ENCODE measurements around the gene PFKFB4. TPM values are rescaled to one million over a fixed set of nuclear protein-coding genes. Genes with fewer than 3 reads are reported as not detected.
A peak's percentile ranks its signal among the peaks of the same experiment; 100 is the strongest.
"Not testable (repeated sequence)": the region's sequence is repeated elsewhere in the genome, so short reads cannot be mapped to it uniquely, and the experiment has no call there.

The PFKFB4 gene
- total RNA-seq, 1 experiment from 2014 or later: 11.4 TPM

GRCh38 chr3:48486952-48487351 lies 69.7 kb downstream of the PFKFB4 start:
- no peaks in the 10 kb centered on the region; the same call in 1 of the 2 replicates for H3K36me3 ChIP-seq (replicated peaks; ENCODE audit: control insufficient read depth, insufficient read depth, low read length)
- H3K27me3 ChIP-seq (ENCODE audit: control insufficient read depth, insufficient read depth, low read length): no peaks in the 10 kb centered on the region
- no peak overlapping the region for H3K4me3 ChIP-seq (ENCODE audit: insufficient read depth, low read depth, low read length)
- DNase-seq: no peak

GRCh38 chr3:48482822-48483221 lies 73.8 kb downstream of the PFKFB4 start:
- not testable (repeated sequence) for H3K27me3 ChIP-seq (ENCODE audit: control insufficient read depth, insufficient read depth, low read length); DNase-seq; H3K4me3 ChIP-seq (ENCODE audit: insufficient read depth, low read depth, low read length); H3K36me3 ChIP-seq (replicated peaks; ENCODE audit: control insufficient read depth, insufficient read depth, low read length)

- not testable (repeated sequence) for DNase-seq; H3K27me3 ChIP-seq (ENCODE audit: control insufficient read depth, insufficient read depth, low read length); H3K36me3 ChIP-seq (replicated peaks; ENCODE audit: control insufficient read depth, insufficient read depth, low read length); H3K4me3 ChIP-seq (ENCODE audit: insufficient read depth, low read depth, low read length)
Measured at GRCh38 chr3:48480891-48481290, 75.7 kb downstream of the PFKFB4 start.

- no peak overlapping the region for H3K4me3 ChIP-seq (ENCODE audit: insufficient read depth, low read depth, low read length)
- no peaks in the 10 kb centered on the region; the same call in 1 of the 2 replicates for H3K27me3 ChIP-seq (ENCODE audit: control insufficient read depth, insufficient read depth, low read length)
- DNase-seq: no peak
- no peaks in the 10 kb centered on the region for H3K36me3 ChIP-seq (replicated peaks; ENCODE audit: control insufficient read depth, insufficient read depth, low read length)
Measured at GRCh38 chr3:48478626-48479555, 77.7 kb downstream of the PFKFB4 start.

GRCh38 chr3:48477959-48478520 lies 78.6 kb downstream of the PFKFB4 start:
- H3K36me3 ChIP-seq (replicated peaks; ENCODE audit: control insufficient read depth, insufficient read depth, low read length): no peaks in the 10 kb centered on the region
- DNase-seq: no peak
- H3K4me3 ChIP-seq (ENCODE audit: insufficient read depth, low read depth, low read length): no peak overlapping the region
- no peaks in the 10 kb centered on the region; the same call in 1 of the 2 replicates for H3K27me3 ChIP-seq (ENCODE audit: control insufficient read depth, insufficient read depth, low read length)

DNA sequence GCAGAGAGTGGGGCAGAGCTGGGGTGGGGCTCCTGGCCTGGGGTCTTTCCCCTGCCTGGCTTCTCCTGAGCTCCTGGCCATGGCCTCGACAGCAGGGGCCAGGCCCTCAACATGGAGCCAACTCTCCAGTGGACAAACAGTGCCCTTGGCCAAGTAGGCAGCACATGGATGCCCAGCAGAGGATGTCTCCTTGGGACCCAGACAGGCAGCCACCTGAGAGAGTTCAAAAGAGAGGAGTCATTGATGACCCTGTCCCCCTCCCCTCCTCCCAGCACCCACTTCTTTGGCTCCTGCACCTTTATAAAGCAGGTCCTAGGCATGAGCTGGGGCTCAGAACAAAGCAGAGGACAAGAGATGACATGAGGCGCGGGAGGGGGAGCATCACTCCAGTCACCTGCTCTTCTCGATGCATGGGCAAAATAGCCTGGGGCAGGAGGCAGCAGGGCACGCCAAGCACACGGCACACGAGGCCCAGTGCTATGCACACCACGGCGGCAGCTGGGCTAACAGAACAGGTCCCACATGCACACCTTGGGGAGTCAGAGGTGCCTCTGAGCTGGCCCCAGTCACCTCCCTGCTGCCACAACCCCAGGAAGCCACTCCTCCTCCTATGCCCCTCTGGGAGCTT lies 80.1 kb downstream of the PFKFB4 start:
- DNase-seq: no peak
- no peak overlapping the region for H3K4me3 ChIP-seq (ENCODE audit: insufficient read depth, low read depth, low read length)
- H3K36me3 ChIP-seq (replicated peaks; ENCODE audit: control insufficient read depth, insufficient read depth, low read length): no peaks in the 10 kb centered on the region
- H3K27me3 ChIP-seq (ENCODE audit: control insufficient read depth, insufficient read depth, low read length): no peaks in the 10 kb centered on the region; the same call in 1 of the 2 replicates

DNA sequence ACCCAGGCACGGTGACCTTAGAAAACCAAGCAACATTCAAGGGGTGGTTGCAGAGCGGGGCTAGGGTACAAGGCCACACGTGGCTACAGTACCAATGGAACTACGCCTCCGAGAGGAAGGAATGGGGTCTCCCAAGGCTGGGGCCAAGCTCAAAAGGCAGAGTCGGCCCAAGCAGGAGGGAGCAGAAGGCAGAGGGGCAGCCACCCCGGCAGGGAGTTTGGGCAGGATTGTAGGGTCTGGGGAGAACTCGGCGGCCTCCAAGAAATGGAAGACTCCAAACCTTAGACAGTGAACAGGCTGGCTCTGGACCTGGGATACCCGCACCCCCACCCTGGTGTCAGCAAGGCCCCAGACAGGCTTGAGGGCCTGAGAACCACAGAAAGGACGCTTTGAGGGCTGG lies 81.4 kb downstream of the PFKFB4 start:
- DNase-seq: peak; percentile 45
- no peaks in the 10 kb centered on the region for H3K36me3 ChIP-seq (replicated peaks; ENCODE audit: control insufficient read depth, insufficient read depth, low read length)
- H3K4me3 ChIP-seq (ENCODE audit: insufficient read depth, low read depth, low read length): no peak overlapping the region
- H3K27me3 ChIP-seq (ENCODE audit: control insufficient read depth, insufficient read depth, low read length): no peaks in the 10 kb centered on the region; the same call in 1 of the 2 replicates

GRCh38 chr3:48474619-48475018 lies 82.0 kb downstream of the PFKFB4 start:
- peak; percentile 86 for DNase-seq
- Histone ChIP-seq H3K4me3 (ENCODE audit: insufficient read depth, low read depth, low read length) (no peak overlapping the region), H3K36me3 (replicated peaks; ENCODE audit: control insufficient read depth, insufficient read depth, low read length) (peaks cover 2% of the 10 kb centered on the region), H3K27me3 (ENCODE audit: control insufficient read depth, insufficient read depth, low read length) (no peaks in the 10 kb centered on the region; the same call in 1 of the 2 replicates)

- H3K36me3 ChIP-seq (replicated peaks; ENCODE audit: control insufficient read depth, insufficient read depth, low read length); H3K27me3 ChIP-seq (ENCODE audit: control insufficient read depth, insufficient read depth, low read length); H3K4me3 ChIP-seq (ENCODE audit: insufficient read depth, low read depth, low read length); DNase-seq: not testable (repeated sequence)
Measured at GRCh38 chr3:48474031-48474430, 82.6 kb downstream of the PFKFB4 start.

DNA sequence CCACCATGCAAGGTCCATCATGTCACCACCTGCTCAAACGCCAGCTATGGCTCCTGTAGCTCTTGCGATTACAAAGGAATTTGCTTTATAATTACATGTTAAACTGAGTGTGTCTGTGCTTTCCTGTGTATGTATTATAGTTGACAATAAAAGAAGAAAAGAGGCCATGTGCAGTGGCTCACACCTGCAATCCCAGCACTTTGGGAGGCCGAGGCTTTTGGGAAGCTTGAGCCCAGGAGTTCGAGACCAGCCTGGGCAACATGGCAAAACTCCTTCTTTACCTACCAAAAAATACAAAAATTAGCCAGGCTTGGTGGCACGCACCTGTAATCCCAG lies 83.0 kb downstream of the PFKFB4 start:
- H3K36me3 ChIP-seq (replicated peaks; ENCODE audit: control insufficient read depth, insufficient read depth, low read length): peaks cover 9% of the 10 kb centered on the region
- no peak for DNase-seq
- no peak overlapping the region for H3K4me3 ChIP-seq (ENCODE audit: insufficient read depth, low read depth, low read length)
- H3K27me3 ChIP-seq (ENCODE audit: control insufficient read depth, insufficient read depth, low read length): no peaks in the 10 kb centered on the region; the same call in 1 of the 2 replicates

DNA sequence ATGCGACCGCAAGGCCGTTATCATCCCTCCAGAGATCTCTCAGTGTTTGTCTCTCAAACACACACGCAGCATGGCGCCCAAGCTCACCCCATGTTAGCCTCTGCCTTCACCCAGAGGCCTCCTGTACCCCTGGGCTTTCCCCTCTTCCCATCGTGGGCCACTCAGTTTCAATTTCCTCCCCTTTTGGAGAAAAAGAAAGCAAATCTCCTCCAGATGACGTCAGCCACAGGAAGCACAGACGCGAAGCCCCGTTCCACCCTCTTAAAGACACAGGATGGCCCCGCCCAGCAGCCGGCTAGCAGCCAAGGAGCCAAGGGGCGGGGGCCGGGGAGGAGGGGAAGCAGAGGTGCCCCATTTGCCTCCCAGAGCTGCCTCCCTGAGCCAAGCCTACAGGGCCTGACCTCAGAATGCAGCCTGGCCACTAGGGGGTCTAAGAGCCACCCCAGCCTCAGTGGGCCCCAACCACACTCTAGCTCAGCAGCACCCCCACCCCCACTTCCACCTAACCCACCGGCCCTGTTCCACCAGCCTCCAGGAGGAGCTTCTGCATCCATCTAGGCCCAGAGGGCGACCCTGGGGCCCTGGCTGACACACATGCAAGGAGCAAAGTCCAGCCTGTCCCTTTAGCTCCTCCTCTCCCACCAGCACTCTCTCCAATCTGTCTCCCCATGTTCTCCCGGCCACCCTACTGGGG lies 83.5 kb downstream of the PFKFB4 start:
- H3K4me3 ChIP-seq (ENCODE audit: insufficient read depth, low read depth, low read length): peak overlapping the region; percentile 57
- H3K27me3 ChIP-seq (ENCODE audit: control insufficient read depth, insufficient read depth, low read length): no peaks in the 10 kb centered on the region; the same call in 1 of the 2 replicates
- peak; percentile 97 for DNase-seq

DNA sequence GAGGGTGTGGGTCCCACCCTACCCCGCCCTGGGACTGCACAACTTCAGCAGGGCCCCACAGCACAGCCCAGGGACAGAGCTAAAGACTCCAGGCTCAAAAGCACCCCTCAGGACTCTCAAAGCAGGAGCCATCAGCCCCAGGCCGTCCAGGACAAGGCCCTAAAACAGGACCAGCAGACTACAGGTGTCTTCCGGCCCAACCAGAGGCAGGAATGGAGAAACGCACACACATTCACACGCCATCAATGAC lies 84.0 kb downstream of the PFKFB4 start:
- peaks cover 13% of the 10 kb centered on the region for H3K36me3 ChIP-seq (replicated peaks; ENCODE audit: control insufficient read depth, insufficient read depth, low read length)
- no peaks in the 10 kb centered on the region; the same call in 1 of the 2 replicates for H3K27me3 ChIP-seq (ENCODE audit: control insufficient read depth, insufficient read depth, low read length)
- H3K4me3 ChIP-seq (ENCODE audit: insufficient read depth, low read depth, low read length): peak overlapping the region; percentile 57
- DNase-seq: peak; percentile 69

More for the DNA sequence above, 83.5 kb downstream of the PFKFB4 start:
- peaks cover 9% of the 10 kb centered on the region for H3K36me3 ChIP-seq (replicated peaks; ENCODE audit: control insufficient read depth, insufficient read depth, low read length)

GRCh38 chr3:48470286-48470685 lies 86.3 kb downstream of the PFKFB4 start:
- DNase-seq: peak; percentile 26
- Histone ChIP-seq H3K36me3 (replicated peaks; ENCODE audit: control insufficient read depth, insufficient read depth, low read length) (peaks cover 19% of the 10 kb centered on the region), H3K27me3 (ENCODE audit: control insufficient read depth, insufficient read depth, low read length) (no peaks in the 10 kb centered on the region), H3K4me3 (ENCODE audit: insufficient read depth, low read depth, low read length) (no peak overlapping the region)

DNA sequence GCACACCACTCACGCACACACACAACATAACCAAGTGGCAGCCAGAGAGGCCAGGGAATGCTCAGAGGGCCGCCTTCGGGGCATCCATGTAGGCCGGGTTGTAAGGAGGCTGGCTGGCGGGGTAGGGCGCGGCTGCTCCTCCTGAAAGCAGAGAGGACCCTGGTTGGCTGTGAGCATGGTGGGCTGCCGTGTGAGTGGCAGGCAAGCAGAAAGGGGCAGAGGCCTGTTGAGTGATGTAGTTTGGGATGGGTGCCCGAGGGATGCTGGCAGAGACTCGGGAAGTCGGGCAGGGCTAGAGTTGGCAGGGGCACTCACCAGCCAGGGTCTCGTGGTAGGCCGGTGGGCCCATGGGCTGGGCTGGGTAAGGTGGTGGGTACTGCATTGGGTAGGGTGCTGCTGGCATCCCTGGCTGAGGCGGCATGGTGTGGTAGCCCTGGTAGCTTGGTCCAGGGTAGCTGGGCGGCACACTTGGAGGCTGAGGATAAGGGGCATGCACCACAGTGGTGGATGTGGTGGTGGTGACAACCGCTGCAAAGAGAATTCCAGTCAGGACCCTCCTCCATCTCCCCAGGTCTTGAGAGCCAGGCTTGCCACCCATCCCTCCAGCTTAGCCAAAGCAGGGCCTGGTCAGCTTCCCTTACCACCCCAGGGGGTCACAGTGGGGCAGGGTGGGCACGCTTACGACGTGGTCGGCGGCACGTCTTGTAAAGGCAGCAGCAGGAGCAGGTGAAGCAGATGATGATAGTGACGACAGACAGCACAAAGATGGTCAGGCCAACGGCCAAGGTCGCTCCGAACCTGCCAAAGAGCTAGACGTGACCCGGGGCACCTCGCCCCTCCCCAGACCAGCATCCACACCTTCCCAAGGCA lies 87.3 kb downstream of the PFKFB4 start:
- Histone ChIP-seq H3K36me3 (replicated peaks; ENCODE audit: control insufficient read depth, insufficient read depth, low read length) (peaks cover 19% of the 10 kb centered on the region), H3K27me3 (ENCODE audit: control insufficient read depth, insufficient read depth, low read length) (no peaks in the 10 kb centered on the region), H3K4me3 (ENCODE audit: insufficient read depth, low read depth, low read length) (no peak overlapping the region)
- DNase-seq: peak; percentile 37
